Measurements from ENCODE around the gene GTPBP3. TPM values are rescaled to one million over a fixed set of nuclear protein-coding genes. Genes with fewer than 3 reads are reported as not detected.

Gene GTPBP3
- total RNA-seq, 3 donors from 2014 or later = 96.4 to 122 (median 106) TPM

GRCh38 chr19:17391371-17392151, 54.2 kb downstream of the GTPBP3 start:
- Mint-ChIP-seq H3K4me1 (ENCODE audit: low read depth) (peaks cover 22% of the 10 kb centered on the region), H3K36me3 (ENCODE audit: insufficient read depth) (no peaks in the 10 kb centered on the region), H3K27me3 (ENCODE audit: low read depth) (no peaks in the 10 kb centered on the region), H3K9me3 (no peaks in the 10 kb centered on the region), H3K4me3 (peak overlapping the region; percentile 37)
- DNase-seq (no peak), ATAC-seq (no peak)

Other genes starting within 250 kb of the GTPBP3 start
- 10 to 100 TPM; 35.9 to 47.3 (median 46.6) TPM for gene USE1, start 122.2 kb upstream of the GTPBP3 start, total RNA-seq
- 1 to 10 TPM; 5.0 to 8.0 (median 5.4) TPM for gene OCEL1, start 111.3 kb upstream of the GTPBP3 start, total RNA-seq
- 10 to 100 TPM; 10.1 to 14.4 (median 13.6) TPM for gene NR2F6, start 91.6 kb upstream of the GTPBP3 start, total RNA-seq
- under 1 TPM in 1 of 3 donors, not detected in 2; 0.19 TPM for gene USHBP1, start 72.8 kb upstream of the GTPBP3 start, total RNA-seq
- gene BABAM1, start 70.1 kb upstream of the GTPBP3 start, total RNA-seq = 100 to 1,000 TPM; 124 to 130 (median 128) TPM
- gene ANKLE1, start 55.7 kb upstream of the GTPBP3 start, total RNA-seq = 10 to 100 TPM in 2 of 3 donors, 1 to 10 TPM in 1; 7.6 to 19.0 (median 18.1) TPM
- 1 to 10 TPM; 3.6 to 4.5 (median 3.7) TPM for gene ABHD8, start 34.1 kb upstream of the GTPBP3 start, total RNA-seq
- gene MRPL34, start 31.7 kb upstream of the GTPBP3 start, total RNA-seq = 100 to 1,000 TPM; 111 to 137 (median 126) TPM
- gene DDA1, start 28.0 kb upstream of the GTPBP3 start, total RNA-seq = 10 to 100 TPM; 53.1 to 58.1 (median 53.4) TPM
- 1 to 10 TPM; 2.8 to 3.0 (median 2.9) TPM for gene ANO8, start 2.7 kb upstream of the GTPBP3 start, total RNA-seq
- gene PLVAP, start 39.8 kb downstream of the GTPBP3 start, total RNA-seq = under 1 TPM in 1 of 3 donors, not detected in 2; 0.18 TPM
- gene CCDC194, start 56.6 kb downstream of the GTPBP3 start, total RNA-seq = under 1 TPM; 0.24 to 0.53 (median 0.46) TPM
- gene BST2, start 68.1 kb downstream of the GTPBP3 start, total RNA-seq = 100 to 1,000 TPM in 2 of 3 donors, 10 to 100 TPM in 1; 85.9 to 120 (median 105) TPM
- 10 to 100 TPM; 37.3 to 43.3 (median 38.6) TPM for gene MVB12A, start 82.5 kb downstream of the GTPBP3 start, total RNA-seq
- gene TMEM221, start 111.1 kb downstream of the GTPBP3 start, total RNA-seq = not detected
- gene NXNL1, start 123.4 kb downstream of the GTPBP3 start, total RNA-seq = not detected
- gene SLC27A1, start 133.0 kb downstream of the GTPBP3 start, total RNA-seq = 1 to 10 TPM; 1.5 to 2.1 (median 2.0) TPM
- 10 to 100 TPM; 59.4 to 61.6 (median 60.9) TPM for gene PGLS, start 174.1 kb downstream of the GTPBP3 start, total RNA-seq
- gene COLGALT1, start 218.1 kb downstream of the GTPBP3 start, total RNA-seq = 100 to 1,000 TPM; 121 to 148 (median 139) TPM